IPS-11a (cell line): ENCODE measurements around the gene FBXW8.

Experiments used
- H3K4me3 ChIP-seq: one replicate; pipeline ENCODE4 v1.5.1; 2013; ENCODE audit warnings: low read depth, low read length, control low read depth

Gene FBXW8

DNA sequence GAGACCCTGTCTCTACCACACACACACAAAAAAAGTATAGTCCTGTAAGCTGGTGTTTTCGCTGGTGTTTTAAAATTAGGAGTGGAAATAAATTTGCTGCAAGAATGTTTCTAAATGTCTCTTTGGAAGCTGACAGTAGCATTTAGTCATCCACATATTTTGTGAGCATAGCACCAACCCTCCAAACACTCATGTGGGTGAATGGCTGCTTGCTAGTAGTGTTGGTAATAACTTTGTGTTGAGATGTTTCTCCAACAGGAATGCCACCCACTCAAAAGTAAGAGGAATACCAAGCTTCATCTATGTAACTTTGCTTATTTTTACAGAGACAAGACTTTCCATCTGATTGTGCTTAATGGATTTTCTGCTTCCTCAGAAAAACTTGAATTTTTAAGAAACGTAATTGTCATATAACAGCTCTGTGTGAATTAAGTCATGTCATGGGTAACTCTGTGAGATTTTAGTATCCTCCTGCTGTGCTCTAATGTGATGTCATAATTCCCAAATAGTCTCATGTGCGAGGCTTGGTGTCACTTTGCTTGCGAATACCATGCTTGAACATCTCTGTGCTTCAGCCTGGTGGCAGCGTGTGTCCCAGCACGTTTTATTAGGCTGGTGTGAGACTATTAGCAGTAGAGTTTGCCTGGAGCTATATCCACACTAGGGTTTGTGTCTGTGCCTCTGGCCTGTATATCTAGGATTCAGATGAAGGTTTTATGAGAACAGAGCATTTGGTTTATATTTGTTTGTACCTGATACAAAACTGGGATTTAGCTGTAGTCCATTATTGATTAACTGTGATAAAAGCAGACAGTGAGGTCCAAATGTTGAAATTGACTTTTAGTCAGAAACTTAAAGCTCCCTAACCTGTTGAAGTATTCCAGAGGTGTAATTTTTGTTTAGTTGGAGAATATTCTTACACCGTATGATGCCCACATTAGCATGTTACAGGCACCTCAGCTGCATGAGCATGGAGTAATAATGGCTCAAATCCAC, 80.5 kb downstream of the FBXW8 start:
- H3K4me3 ChIP-seq, result no peak overlapping the region

DNA sequence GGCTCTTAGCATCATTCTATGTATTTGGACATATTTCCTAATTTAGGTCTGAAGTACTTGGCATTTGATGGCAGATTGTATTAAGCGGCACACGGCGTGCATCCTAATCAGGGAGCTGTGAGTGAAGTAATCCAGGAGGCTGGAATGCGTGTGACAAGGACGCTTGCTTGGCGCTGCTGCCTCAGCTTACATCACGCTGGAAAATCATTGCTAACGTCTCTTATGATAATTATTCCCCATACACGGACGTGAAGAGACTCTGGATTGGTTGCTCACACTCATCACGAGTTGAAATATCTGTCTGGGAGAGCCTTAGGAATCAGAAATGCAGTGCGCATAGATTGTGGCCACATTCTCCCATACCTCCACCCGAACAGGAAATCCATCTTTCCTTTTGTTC, 85.3 kb downstream of the FBXW8 start:
- no peak overlapping the region for H3K4me3 ChIP-seq

DNA sequence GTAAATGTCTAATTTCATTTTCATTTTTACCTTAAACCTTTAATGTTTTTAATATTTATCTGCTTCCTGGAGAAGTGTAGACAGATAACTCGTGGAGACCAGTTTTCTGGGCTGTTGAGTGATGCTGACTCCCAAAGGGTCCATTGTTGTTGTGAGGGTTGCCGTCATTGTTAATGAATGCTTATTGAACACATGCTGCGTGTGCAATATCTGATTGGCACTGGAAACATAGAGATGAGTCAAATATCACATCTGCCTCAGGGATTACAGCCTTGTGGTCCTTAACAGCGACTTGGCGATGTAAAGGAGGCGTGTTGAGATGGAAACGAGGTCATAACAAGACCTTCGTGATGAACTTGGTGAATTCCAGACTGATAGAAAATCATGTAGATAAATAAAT, 85.9 kb downstream of the FBXW8 start:
- H3K4me3 ChIP-seq, result no peak overlapping the region

DNA sequence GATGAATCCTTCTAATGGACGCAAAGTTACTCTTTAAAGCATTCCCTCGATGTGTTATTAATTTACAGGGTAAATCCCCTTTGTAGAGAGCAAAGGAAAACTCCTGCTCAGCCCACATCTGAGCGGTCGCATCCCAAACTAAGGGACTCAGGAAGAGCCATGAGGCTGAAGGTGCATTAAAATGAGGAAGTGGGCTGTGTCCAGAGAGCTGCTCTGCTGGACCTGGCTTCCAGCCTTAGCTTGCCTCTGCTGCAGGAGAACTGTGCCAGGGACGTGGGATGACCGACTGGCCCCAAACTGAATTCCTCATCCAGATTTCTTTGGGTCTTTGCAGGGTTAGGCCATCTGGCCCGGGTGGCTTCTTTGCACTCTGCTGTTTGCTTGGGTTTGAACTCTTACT, 88.3 kb downstream of the FBXW8 start:
- no peak overlapping the region for H3K4me3 ChIP-seq

DNA sequence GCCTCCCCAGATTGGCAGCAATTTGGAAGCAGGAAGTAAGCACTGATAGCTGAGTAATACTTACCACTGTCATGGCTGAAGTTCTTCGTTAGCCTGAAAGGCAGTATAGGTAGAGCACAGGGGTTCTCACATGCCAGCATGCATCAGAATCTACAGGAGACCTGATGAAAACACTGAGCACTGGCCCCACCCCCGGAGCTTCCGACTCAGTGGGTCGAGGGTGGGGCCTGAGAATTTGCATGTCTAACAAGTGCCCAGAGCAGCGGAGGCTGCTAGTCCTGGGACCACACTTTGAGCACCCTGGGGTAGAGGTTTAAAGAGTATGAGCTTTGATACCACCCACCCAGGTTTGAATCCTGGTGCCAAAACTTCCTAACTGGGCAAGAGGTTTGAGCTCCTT, 89.6 kb downstream of the FBXW8 start:
- no peak overlapping the region for H3K4me3 ChIP-seq

DNA sequence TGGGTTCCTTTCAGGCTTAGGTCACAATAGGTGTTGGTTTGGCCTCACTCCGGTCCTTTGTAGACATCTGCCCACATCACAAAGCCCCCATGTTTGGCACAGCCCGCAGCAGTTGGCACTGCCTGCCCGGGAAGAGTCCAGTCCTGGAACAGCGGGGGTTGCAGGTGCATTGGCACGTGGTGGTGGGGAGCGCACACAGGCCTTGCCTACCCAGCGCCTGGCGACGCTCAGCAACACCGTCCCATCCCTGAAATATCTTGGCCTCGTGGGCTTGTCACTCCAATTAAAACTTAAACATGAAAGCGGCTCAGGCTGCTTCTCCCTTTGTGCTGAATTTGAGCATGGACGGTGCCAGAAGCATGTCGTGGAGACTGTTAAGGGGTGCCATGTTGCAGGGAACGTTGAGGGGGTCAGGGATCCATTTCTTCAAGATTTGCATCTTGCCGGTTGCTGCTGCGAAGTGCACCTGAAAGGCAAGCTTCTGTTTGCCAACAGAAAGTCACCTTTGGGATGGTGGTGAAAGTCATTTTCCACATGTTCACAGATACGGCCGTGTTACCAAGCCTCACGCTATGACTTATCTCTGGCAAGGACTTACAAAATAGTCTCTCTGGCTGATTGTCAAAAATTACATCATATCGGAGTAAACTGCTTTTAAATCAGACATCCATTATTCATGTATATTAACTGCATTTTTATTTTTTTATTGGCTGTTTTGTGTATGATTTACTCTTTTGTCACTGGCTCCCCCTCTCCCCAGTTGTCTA, 91.5 kb downstream of the FBXW8 start:
- no peak overlapping the region for H3K4me3 ChIP-seq

DNA sequence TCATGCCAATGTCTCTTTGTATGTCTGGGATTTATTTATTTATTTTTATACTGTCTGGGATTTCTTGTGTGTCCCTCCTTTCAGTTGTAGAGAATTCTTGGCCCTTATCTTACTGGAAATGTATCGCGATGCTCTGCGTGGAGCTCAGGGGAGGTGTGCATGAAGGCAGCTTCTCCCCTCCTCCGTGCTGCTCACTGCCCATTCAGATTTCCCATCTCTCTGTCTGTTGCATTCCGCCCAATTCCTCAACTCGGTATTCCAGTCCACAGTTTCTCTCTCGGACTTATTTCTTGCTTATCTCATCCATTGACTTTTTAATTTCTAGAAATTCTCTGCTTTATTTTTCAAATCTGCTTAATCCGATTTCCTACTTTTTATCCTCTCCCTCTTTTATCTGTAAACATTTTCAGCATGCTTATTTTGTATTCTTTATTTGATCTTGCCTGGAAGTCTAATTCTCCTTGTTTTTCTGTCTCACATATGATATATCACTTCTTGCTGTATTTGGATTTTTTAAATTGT, 93.2 kb downstream of the FBXW8 start:
- H3K4me3 ChIP-seq, result no peak overlapping the region

DNA sequence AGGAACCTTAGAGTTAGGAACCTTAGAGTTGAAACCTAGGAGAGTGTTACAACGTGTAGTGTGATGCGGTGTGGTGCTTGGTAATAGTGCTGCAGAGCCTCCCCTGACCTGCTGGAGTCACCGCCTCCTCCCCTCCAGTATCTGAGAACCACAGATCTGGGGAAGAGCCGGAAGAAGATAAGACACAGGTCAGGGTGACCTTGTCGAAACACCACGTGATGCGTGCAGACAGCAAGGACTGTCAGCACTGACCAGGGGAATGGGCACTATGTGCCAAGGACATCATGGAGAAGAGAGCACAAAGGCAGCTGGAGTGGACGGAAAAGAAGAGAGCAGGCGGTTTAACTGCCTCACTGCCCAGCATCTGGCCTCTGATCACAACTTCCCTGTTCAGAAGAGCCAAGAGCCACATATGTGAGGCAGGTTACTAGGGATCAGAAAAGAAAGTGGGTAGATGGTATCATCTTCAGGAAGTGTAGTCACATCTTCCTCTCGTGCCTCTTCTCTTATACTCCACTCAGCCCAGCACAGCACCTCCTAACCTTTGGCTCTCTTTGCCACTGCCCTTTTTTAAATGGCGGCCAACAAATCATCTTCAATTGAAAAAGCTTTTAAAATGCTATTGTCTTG, 94.8 kb downstream of the FBXW8 start:
- H3K4me3 ChIP-seq, result no peak overlapping the region

DNA sequence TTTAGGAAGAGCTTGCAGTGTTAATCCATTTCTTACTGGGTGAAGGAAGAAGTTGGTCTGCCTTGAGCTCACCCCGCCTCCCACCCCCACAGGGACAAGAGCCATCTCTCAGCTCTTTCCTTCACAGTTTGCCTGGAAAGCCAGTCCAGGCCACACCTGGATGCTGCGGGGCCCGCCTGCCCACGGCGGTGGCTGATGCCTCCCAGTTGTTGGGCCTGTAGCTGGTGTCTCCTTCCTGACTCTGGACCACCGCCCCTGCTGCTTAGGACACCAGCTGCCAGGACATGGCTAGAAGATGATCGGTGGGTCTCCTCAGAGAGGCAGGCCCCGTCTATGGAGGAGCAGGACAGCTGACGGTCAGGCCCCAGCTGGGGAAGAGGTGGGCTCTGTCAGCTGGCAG, 95.6 kb downstream of the FBXW8 start:
- no peak overlapping the region for H3K4me3 ChIP-seq

DNA sequence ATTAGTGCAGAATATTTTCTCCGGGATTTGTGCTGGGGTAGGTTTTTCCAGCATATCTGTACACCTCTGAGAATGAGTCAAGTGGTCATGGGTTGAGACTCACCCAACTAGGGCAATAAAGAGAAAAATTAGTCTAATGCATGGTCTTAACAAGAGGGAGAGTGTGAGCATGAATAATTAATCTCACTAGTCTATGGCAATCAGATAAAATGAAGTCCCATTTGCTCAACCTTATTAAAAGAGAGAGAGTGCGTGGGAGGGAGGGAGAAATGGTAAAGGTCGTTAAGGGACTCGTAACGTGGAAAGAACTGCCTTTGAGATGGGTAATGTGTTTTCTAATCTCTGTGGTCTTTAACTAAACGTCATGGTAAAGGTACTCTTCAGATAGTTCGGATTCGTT, 96.8 kb downstream of the FBXW8 start:
- no peak overlapping the region for H3K4me3 ChIP-seq

DNA sequence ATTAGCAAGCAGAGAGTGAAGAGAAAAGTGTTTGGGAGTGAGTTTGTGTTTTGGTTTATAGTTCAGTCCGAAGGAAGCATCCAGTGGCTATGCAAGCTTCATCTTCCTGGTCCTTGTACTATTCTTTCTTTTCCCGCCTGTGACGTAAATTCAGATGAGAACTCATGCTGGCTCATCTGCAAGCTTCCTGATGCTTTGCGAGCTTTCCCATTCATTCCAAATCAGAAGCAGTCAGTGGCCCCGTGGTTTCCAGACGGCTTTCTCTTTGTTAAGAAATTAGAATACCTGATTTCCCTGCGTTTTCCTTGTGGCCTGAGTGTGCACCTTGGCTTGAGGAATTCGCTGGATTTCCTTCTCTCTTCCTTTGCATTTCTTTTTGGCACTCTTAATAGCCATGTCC, 99.0 kb downstream of the FBXW8 start:
- no peak overlapping the region for H3K4me3 ChIP-seq

DNA sequence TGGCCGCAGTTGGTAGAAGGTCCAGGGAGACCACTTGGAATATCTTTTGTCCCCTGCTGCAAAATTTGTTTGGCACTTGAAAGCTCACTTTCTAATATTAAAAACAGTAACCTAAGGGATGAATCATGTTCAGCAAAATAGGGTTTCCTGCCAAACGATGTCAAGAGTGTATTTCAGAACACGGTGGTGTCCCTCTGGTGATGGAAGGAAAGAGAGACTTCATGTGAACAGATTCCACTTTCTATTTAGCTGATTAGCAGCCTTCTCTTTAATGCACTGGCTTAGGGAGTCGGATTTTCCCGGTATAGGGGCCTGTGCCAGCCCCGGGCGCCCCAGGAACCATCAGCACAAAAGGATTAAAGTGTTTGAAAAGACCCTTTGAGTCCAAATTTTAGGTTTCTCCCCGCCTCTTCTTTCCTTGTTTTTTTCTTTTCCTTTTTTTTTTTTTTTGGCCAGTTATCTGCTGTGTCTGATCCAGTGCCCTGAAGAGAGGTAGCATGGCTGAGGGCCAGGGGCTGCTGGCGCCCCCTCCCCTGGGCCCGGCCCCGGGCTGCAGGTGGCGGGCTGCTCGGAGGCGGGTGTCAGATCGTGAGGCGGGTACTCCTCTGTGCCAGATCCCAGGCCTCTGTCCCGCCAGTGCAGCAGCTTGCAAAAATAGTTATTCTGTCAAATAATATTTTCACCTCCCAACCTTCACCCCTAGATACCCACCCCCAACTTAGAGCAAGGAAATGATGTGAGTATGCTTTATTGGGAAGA, 100.1 kb downstream of the FBXW8 start:
- H3K4me3 ChIP-seq, result no peak overlapping the region

DNA sequence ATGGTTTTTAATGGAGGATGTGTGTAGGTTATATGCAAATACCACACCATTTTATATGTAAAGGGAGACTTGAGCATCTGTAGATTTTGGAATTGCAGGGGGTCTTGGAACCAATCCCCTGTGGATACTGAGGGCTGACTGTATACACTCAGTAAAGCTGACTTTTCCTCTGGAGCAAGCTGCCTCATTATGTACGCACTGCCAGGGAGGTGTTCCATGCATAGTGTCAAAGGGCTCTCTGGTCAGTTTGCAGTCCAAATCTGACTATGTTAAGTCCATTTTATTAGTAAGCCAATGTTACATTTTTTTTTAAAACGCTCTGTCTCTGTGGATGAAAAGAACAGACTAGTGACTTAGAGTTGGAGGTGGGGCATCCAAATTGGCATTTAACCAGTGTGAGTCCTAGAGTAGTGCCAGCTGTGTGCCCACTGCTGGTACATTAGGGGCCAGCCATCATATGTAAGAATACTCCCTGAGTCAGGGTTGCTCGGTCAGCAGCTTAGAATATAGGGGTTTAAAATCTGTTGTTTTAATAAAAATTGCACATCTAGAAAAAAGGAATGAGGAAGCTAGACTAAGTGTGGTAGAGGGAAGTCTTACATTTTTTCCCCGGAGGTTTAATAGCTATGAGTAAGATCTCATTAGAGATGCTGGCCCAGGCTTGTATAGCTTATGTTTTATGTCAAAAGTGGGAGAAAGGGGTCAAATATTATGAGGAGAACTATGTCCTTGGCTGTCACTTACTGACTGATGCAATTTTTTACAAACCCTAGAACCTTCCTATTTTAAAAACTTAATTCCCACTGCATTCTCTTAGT, 101.4 kb downstream of the FBXW8 start:
- no peak overlapping the region for H3K4me3 ChIP-seq

DNA sequence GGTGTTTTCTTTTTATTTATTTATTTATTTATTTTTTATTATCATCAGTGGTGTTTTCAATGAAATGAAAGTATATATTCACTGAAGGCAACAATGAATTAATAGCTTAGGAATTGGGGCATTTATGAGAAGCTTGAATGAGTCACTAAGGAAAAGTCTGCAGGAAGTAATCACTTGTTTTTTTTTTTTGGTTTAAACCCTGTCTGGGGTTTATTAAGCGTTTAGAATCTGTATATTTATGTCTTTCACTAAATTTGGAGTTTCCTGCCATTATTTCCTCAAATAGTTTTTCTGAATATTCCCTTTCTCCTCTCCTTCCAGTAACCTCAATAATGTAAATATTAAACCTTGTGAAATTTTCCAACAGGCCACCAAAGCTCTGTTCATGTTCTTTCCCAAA, 103.0 kb downstream of the FBXW8 start:
- H3K4me3 ChIP-seq, result no peak overlapping the region

DNA sequence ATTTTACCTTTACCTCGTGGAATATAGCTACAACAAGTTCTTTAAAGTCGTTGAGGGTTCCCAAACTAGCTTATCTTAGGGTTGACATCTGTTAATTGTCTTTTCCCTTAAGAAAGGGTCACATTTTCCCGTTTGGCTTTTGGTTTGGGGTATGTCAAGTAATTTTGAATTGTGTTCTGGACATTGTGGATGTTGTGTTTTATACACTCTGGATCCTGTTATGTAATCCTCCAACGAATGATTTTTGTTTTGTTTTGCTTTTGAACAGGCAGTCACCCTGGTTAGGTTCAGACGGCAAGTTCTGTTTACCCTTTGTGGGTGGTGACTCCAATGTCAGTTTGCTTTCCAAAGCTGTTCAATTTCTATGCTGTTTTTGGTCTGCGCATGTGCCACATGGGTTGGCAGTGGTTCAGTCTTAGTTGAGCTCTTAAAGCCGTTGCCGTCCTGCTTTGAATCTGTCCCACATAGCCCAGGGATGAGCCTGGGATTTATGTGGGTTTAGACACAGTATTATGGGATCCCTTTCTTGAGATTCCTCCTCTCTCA, 103.7 kb downstream of the FBXW8 start:
- no peak overlapping the region for H3K4me3 ChIP-seq

DNA sequence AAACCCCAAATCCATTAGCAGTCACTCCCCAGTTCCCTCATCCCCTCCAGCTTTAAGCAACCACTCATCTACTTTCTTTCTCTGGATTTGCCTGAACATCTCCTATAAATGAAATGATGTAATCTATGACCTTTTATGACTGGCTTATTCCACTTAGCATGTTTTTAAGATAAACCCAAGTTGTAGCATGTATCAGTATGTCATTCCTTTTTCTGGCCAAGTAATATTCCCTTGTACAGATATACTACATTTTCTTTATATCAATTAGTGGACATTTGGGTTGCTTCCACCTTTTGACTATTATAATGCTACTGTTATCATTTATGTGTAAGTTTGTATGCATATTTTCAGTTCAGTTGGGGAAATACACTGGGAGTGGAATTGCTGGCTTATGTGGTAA, 105.1 kb downstream of the FBXW8 start:
- H3K4me3 ChIP-seq, result no peak overlapping the region

DNA sequence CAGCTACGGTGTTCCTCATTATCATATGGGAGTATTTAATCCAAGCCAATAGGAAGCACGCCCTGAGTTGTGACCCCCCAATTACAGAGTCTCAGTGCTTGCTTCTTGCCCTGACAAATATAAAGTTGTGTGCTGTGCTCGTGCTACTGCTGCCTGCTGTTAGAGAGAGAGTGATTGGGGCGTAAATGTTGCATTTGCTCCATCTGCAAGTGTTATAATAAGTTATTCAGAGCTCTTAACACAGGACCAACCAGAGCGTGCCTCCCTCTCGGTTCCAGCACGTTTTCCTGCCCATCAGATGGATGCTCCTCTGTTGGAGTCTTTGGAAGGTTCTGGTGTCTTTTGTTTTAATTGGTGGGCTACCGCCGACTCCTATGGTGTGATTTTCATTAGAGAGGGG, 107.1 kb downstream of the FBXW8 start:
- H3K4me3 ChIP-seq, result no peak overlapping the region

DNA sequence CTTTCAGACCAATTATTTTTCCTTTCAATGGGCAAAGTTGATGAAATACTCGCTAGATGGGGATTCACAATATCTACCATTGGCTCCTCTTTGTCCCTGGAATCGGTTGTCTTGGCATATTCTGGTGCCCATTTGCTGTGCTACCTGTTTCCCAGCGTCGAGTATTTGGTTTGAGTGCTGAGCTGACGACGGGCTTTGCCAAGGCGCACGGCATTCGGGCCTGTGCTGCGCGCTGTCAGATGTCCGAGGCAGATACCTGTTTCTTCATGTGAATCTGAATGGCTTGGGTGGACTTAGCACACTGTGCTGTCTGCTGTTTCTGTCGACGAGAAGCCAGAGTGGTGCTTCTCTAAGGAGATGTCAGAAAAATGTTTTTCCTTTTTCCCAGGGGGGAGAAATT, 107.5 kb downstream of the FBXW8 start:
- no peak overlapping the region for H3K4me3 ChIP-seq

DNA sequence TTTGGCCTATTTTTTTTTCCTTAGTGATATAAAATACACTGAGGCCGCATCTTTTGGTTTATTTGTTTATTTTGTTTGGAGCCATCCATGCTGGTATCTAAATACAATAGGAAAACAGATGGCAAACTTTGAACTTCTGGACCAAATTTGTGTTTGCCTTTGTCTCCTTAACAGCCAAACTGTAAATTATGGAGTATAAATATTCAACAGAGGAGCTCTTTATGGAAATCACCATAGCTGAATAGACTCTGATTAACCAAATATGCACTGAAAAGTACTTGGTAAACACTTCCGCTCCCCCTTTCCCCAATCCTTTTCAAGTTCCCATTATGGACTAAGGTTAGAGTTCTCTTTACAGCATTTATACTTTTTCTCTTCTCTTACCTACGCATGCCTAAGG, 107.9 kb downstream of the FBXW8 start:
- H3K4me3 ChIP-seq, result no peak overlapping the region

DNA sequence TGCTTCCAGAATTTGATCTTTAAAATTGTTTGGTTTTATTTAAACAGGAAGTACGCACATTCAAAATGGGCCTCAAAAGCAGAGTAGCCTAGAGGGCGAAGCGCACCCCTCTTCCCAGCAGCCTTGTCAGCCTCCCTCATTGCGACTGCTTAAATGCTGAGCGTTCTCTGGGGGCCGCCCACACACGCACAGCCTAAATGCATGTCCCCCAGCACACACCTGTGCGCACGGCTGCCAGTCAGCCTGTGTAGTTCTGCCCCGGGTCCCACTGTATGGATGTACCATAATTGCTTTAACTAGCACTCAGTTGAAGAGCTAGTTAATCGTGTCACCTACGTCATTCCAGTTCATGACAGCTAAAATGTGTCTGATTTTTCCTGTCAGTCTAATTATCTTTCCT, 109.1 kb downstream of the FBXW8 start:
- no peak overlapping the region for H3K4me3 ChIP-seq
